Prostate gland (tissue), 2 donors: ENCODE measurements around the gene PTPRG. TPM values are rescaled to one million over a fixed set of nuclear protein-coding genes. Genes with fewer than 3 reads are reported as not detected.

ENCODE experiments used
- DNase-seq: peaks from one replicate; pipeline ENCODE4 v3.0.0-alpha.2; 2019; ENCODE audit warnings: low spot score
- H3K27ac ChIP-seq, 2 donors: fragments of 200-600 bp; sonication (generic); 2 replicates each; pipeline ENCODE4 v1.5.1; 2017 to 2019
- H3K27me3 ChIP-seq: fragments of 200-600 bp; sonication (generic); replicated peaks from 2 replicates; pipeline ENCODE4 v1.5.1; 2019; ENCODE audit not compliant: insufficient read depth
- H3K36me3 ChIP-seq, 2 donors: fragments of 200-600 bp; sonication (generic); 1 replicate in 1 of 2; 2 replicates in 1 of 2; pipeline versions ENCODE4 v1.5.1 to v1.8.1; 2017 to 2019
- H3K4me1 ChIP-seq: fragments of 200-600 bp; sonication (generic); replicated peaks from 2 replicates; pipeline ENCODE4 v1.5.1; 2019
- H3K4me3 ChIP-seq, 2 donors: fragments of 200-600 bp; sonication (generic); 2 replicates each; pipeline ENCODE4 v1.5.1; 2017 to 2019
- H3K9me3 ChIP-seq: fragments of 200-600 bp; sonication (generic); 2 replicates; pipeline ENCODE4 v1.5.1; 2017
- CTCF ChIP-seq, 4 experiments: fragments of 200-600 bp in 2 of 4; fragments of 450-650 bp in 2 of 4; sonication (generic) in 2 of 4; IDR thresholded peaks; 1 replicate in 3 of 4; 2 replicates in 1 of 4; pipeline ENCODE4 v1.5.1; 2016 to 2019; ENCODE audit warnings: antibody characterized with exemption in 4 of 4, mild to moderate bottlenecking in 2 of 4, moderate library complexity in 2 of 4
- POLR2A ChIP-seq: fragments of 450-650 bp; IDR thresholded peaks from one replicate; pipeline ENCODE4 v1.6.1; 2016; ENCODE audit warnings: antibody characterized with exemption, mild to moderate bottlenecking
- POLR2AphosphoS5 ChIP-seq: sonication (generic); formaldehyde crosslinking; IDR thresholded peaks from one replicate; pipeline ENCODE4 v1.6.1; 2017; ENCODE audit warnings: antibody characterized with exemption
- WGBS: methylation state at CpG from one replicate; pipeline ENCODE4 v1.1.5; 2018; 5-methylcytosine and 5-hydroxymethylcytosine counted together
- intact Hi-C: fragments of 100-400 bp; cut with DNase I; formaldehyde crosslinking; loops from one replicate; pipeline ENCODE4 v1.14.2; 2022
- total RNA-seq, 2 donors: library from RNA; depleted of rRNA; stranded (reverse); fragments of >200 nt; gene quantifications; one replicate each; pipeline ENCODE4 v1.1.0, GENCODE V29; 2016

PTPRG gene
- total RNA-seq, 2 donors from 2014 or later: 22.0 to 78.6 TPM

- no peak for TF ChIP-seq POLR2AphosphoS5
- TF ChIP-seq CTCF (IDR thresholded peaks at IDR 0.05): no peak
- TF ChIP-seq POLR2A: no peak
- Histone ChIP-seq H3K9me3 (no peaks in the 10 kb centered on the region), H3K36me3 (no peaks in the 10 kb centered on the region), H3K4me1 (no peaks in the 10 kb centered on the region), H3K27ac (no peak overlapping the region), H3K27me3 (no peaks in the 10 kb centered on the region), H3K4me3 (no peak overlapping the region)
- DNase-seq: no peak
- 94% methylated on average over 4 of the region's 4 CpGs for WGBS
- intact Hi-C loops: no loop called here
These were observed 460.9 kb downstream of the PTPRG start for GRCh38 chr3:62022312-62022711.

- intact Hi-C loops: no loop called here
- DNase-seq: no peak
- Histone ChIP-seq H3K4me3 (no peak overlapping the region), H3K4me1 (no peaks in the 10 kb centered on the region), H3K9me3 (no peaks in the 10 kb centered on the region), H3K27me3 (no peaks in the 10 kb centered on the region), H3K36me3 (no peaks in the 10 kb centered on the region), H3K27ac (no peak overlapping the region)
- no peak for TF ChIP-seq POLR2A
- WGBS: 84% methylated on average over 3 of the region's 3 CpGs
These were observed 463.5 kb downstream of the PTPRG start for GRCh38 chr3:62024882-62025281.

GRCh38 chr3:62025913-62026312, 464.5 kb downstream of the PTPRG start:
- DNase-seq: no peak
- H3K4me1 ChIP-seq: no peaks in the 10 kb centered on the region
- intact Hi-C loops: no loop called here
- H3K4me3 ChIP-seq: no peak overlapping the region
- no peaks in the 10 kb centered on the region for H3K9me3 ChIP-seq
- WGBS: 97% methylated on average over 1 of the region's 1 CpG
- no peaks in the 10 kb centered on the region for H3K36me3 ChIP-seq
- no peak overlapping the region for H3K27ac ChIP-seq
- TF ChIP-seq CTCF (IDR thresholded peaks at IDR 0.05) (no peak), POLR2AphosphoS5 (no peak), POLR2A (no peak)
- H3K27me3 ChIP-seq: no peaks in the 10 kb centered on the region

- Histone ChIP-seq H3K36me3 (no peaks in the 10 kb centered on the region), H3K4me3 (no peak overlapping the region), H3K27ac (no peak overlapping the region), H3K9me3 (no peaks in the 10 kb centered on the region), H3K27me3 (no peaks in the 10 kb centered on the region), H3K4me1 (no peaks in the 10 kb centered on the region)
- intact Hi-C loops: no loop called here
- no peak for DNase-seq
- no peak for TF ChIP-seq POLR2A
- no peak for TF ChIP-seq POLR2AphosphoS5
- no peak for TF ChIP-seq CTCF (IDR thresholded peaks at IDR 0.05)
- 90% methylated on average over 4 of the region's 4 CpGs for WGBS
These were observed 465.9 kb downstream of the PTPRG start for GRCh38 chr3:62027241-62027640.

GRCh38 chr3:62027796-62028195, 466.4 kb downstream of the PTPRG start:
- no peaks in the 10 kb centered on the region for H3K9me3 ChIP-seq
- DNase-seq: no peak
- H3K27me3 ChIP-seq: no peaks in the 10 kb centered on the region
- no peaks in the 10 kb centered on the region for H3K36me3 ChIP-seq
- H3K4me3 ChIP-seq: no peak overlapping the region
- intact Hi-C loops: no loop called here
- H3K4me1 ChIP-seq: no peaks in the 10 kb centered on the region
- WGBS: 73% methylated on average over 5 of the region's 5 CpGs
- no peak for TF ChIP-seq POLR2AphosphoS5
- TF ChIP-seq CTCF (IDR thresholded peaks at IDR 0.05): no peak
- no peak overlapping the region for H3K27ac ChIP-seq
